ENCODE data around the gene BIN1. TPM values are rescaled to one million over a fixed set of nuclear protein-coding genes. Genes with fewer than 3 reads are reported as not detected.
A peak's percentile ranks its signal among the peaks of the same experiment; 100 is the strongest.

Gene BIN1
- total and polyA plus RNA-seq, 2 donors (not counting 1 experiment from before 2014, with no cell fraction given) = 90.6 to 92.3 TPM

GRCh38 chr2:127103243-127104165, 3.5 kb downstream of the BIN1 start:
- TF ChIP-seq EZH2 (IDR thresholded peaks at IDR 0.05; ENCODE audit: borderline replicate concordance, insufficient read depth, low read depth, low read length, poor library complexity, severe bottlenecking) = no peak
- TF ChIP-seq, protein P1, sequence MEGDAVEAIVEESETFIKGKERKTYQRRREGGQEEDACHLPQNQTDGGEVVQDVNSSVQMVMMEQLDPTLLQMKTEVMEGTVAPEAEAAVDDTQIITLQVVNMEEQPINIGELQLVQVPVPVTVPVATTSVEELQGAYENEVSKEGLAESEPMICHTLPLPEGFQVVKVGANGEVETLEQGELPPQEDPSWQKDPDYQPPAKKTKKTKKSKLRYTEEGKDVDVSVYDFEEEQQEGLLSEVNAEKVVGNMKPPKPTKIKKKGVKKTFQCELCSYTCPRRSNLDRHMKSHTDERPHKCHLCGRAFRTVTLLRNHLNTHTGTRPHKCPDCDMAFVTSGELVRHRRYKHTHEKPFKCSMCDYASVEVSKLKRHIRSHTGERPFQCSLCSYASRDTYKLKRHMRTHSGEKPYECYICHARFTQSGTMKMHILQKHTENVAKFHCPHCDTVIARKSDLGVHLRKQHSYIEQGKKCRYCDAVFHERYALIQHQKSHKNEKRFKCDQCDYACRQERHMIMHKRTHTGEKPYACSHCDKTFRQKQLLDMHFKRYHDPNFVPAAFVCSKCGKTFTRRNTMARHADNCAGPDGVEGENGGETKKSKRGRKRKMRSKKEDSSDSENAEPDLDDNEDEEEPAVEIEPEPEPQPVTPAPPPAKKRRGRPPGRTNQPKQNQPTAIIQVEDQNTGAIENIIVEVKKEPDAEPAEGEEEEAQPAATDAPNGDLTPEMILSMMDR (IDR thresholded peaks at IDR 0.05) = no peak
- Histone ChIP-seq H3K27ac (ENCODE audit: low read length in 2 of 2) (no peak overlapping the region), H3K9ac (ENCODE audit: low read length) (no peak overlapping the region), H3K4me3 (ENCODE audit: control extremely low read depth in 1 of 5, extremely low read depth in 1 of 5, insufficient read depth in 1 of 5, low read depth in 2 of 5, low read length in 4 of 5) (no peak overlapping the region), H4K20me1 (ENCODE audit: control insufficient read depth, insufficient read depth, low read length, poor library complexity, severe bottlenecking) (no peaks in the 10 kb centered on the region), H3K79me2 (ENCODE audit: control insufficient read depth, insufficient read depth, low read length) (no peaks in the 10 kb centered on the region), H3K27me3 (replicated peaks in 1 of 4; ENCODE audit: control extremely low read depth in 1 of 4, control insufficient read depth in 3 of 4, insufficient read depth in 4 of 4, low read length in 3 of 4) (peaks cover 0 to 26% (median 7%) of the 10 kb centered on the region in 4 experiments), H3K4me1 (ENCODE audit: control insufficient read depth in 2 of 2, insufficient read depth in 2 of 2, low read length in 2 of 2) (peaks cover 17 to 22% of the 10 kb centered on the region in 2 donors), H2AFZ (ENCODE audit: insufficient read depth, low read depth, low read length, poor library complexity, severe bottlenecking) (no peak overlapping the region), H3K9me3 (ENCODE audit: control extremely low read depth in 1 of 3, control insufficient read depth in 2 of 3, insufficient read depth in 1 of 3, low read length in 2 of 3) (no peaks in the 10 kb centered on the region), H3K4me2 (replicated peaks; ENCODE audit: low read depth, low read length, poor library complexity, severe bottlenecking) (no peak overlapping the region), H3K36me3 (replicated peaks in 1 of 2; ENCODE audit: control extremely low read depth in 1 of 2, control insufficient read depth in 1 of 2, extremely low read depth in 1 of 2, insufficient read depth in 2 of 2, low read length in 1 of 2) (no peaks in the 10 kb centered on the region)
- ChIA-PET CTCF (no interaction called here), POLR2A (no interaction called here)
- WGBS (ENCODE audit: insufficient coverage) = 94% methylated on average over 24 of the region's 24 CpGs
- H3K4me3 Mint-ChIP-seq = peak overlapping the region; percentile 26
- H3K27me3 Mint-ChIP-seq = no peaks in the 10 kb centered on the region
- DNase-seq (no peak), ATAC-seq (ENCODE audit: low read depth) (no peak)
- H3K4me1 Mint-ChIP-seq = peaks cover 9% of the 10 kb centered on the region
- H3K9me3 Mint-ChIP-seq (ENCODE audit: insufficient read depth) = no peaks in the 10 kb centered on the region
- H3K27ac Mint-ChIP-seq = no peak overlapping the region
- intact Hi-C loops (cut with micrococcal nuclease) = no loop called here
